GM13977 (cell line): ENCODE data around the gene NFIC.

Experiments used
- DNase-seq: peaks from one replicate; pipeline ENCODE4 v3.0.0; 2012; ENCODE audit warnings: low spot score
- CTCF ChIP-seq: IDR thresholded peaks from 2 replicates; pipeline ENCODE4 v1.5.1; 2012; ENCODE audit warnings: mild to moderate bottlenecking, control low read depth; ENCODE audit not compliant: insufficient read depth; ENCODE audit errors: extremely low read depth, missing control alignments
- in situ Hi-C: fragments of 300-500 bp; cut with MboI; formaldehyde crosslinking; loops from one replicate; pipeline ENCODE4 v1.12.0; 2022; ENCODE audit warnings: low sequenced_read_pairs, low pct_unique_long_range_greater_than_20kb, mixed read lengths, inconsistent platforms; ENCODE audit not compliant: unreplicated experiment

The NFIC gene

GRCh38 chr19:3356805-3357204 is 9.6 kb upstream of the NFIC start:
- no peak for TF ChIP-seq CTCF
- no peak for DNase-seq
- in situ Hi-C loops, result no loop called here

DNA sequence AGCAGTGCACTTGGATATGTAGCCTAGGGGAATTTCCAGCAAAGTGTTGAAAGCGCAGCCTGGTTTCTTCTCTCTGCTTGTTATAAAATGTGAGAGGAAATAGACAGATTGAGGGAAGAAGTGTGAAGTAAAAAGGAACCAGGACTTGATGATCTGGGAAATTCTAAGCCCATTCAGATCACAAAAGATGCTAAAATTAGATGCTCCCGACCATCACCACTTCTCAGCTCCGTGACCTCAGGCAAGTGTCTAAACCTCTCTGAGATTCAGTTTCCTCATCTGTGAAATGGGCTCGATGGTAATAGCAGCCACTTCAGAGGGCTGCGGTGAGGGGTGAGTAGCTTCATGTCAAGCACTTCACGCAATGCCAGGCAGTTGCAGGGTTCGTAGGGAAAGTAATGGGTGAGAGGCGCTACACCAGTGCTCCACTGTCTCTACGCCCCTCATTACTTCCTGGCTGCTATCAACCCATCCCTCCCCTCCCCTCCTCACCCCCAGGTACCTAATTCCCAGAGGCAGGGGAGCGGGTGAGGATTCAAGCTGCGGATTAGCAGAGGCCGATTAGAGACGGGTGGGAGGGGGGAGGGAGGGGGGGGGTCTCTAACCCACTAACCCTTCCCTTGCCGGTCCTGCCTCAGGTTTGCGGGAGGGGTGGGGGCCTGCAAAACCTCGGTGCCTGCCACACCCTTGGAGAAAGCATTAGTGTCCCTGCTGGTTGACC is 9.0 kb upstream of the NFIC start:
- TF ChIP-seq CTCF, result no peak
- in situ Hi-C loops, result no loop called here
- no peak for DNase-seq

DNA sequence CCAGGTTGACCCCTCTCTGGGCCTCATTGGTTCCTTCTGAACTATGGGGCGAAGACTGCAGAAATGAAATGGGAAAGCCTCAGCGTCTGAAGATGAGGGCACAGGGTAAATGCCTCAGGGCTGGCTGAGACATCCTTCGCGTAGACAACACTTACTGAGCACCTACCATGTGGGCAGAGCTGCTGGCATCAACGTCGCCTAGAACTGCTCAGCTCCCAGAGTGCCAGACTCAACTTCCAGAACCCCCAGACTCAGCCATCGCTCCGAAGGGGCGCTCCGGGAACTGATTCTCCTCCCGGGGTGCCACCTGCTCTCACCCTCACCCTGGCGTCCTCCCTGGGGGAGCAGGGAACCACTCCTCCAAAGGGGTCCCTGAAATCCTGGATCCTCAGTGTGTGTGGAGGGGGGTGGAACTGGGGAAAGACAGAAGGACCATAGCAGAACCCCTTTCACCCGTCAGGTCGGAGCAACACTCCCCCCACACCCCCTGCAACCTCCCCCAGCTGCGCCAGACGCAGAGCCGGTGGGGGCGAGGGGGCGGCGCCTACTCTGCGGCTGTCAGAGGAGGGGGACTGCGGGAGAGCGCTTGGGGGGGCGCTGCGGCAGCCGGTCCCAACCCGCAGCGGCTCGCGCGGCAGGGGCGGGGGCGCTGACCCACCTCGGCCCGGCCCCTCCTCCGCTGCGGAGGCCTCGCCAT is 8.2 kb upstream of the NFIC start:
- in situ Hi-C loops, result no loop called here
- DNase-seq, result no peak
- TF ChIP-seq CTCF, result no peak

- TF ChIP-seq CTCF, result no peak
- in situ Hi-C loops, result no loop called here
These were observed 7.7 kb upstream of the NFIC start for GRCh38 chr19:3358689-3359014.

GRCh38 chr19:3359015-3359918 is 7.1 kb upstream of the NFIC start:
- DNase-seq, result peak; percentile 94
- no peak for TF ChIP-seq CTCF
- in situ Hi-C loops, result no loop called here

More at GRCh38 chr19:3358689-3359014, 7.7 kb upstream of the NFIC start:
- DNase-seq, result no peak

- DNase-seq, result peak; percentile 89
- TF ChIP-seq CTCF, result no peak
- in situ Hi-C loops, result no loop called here
These were observed 6.4 kb upstream of the NFIC start for GRCh38 chr19:3359919-3360420.
